Ammon's horn (tissue), 1 donor: Measurements from ENCODE around the gene TMEM235.

ENCODE experiments used
- DNase-seq: peaks from one replicate; pipeline ENCODE4 v3.0.0-alpha.2; 2016; ENCODE audit warnings: low spot score

The TMEM235 gene

DNA sequence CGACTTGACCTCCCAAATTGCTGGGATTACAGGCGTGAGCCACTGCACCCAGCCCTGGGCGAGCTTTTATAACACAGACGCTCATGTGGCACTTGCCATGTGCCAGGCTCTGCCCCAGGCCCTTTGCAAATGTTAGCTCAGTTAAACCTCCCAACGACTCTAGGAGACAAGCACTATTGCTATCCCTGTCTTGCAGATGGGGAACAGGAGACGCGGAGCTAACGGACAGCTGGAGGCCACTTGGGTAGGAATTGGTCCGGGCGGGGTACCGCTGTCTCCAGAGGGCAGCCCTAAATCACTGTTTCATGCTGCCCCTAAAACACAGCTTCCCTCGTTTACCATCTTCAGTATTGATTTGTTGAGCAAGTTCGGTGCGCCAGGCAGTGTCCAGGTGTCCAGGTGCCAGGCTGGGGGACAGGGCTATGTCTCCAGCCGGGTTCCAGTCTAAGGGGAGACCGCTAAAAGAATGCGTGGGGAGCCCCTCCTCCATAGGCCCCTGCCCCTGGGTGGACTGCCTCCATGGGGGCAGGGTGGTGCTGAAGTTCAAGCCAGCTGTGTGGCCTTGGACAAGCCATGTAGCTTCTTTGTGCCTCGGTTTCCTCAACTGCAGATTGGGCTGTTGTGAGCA lies 23.7 kb downstream of the TMEM235 start:
- DNase-seq: no peak

DNA sequence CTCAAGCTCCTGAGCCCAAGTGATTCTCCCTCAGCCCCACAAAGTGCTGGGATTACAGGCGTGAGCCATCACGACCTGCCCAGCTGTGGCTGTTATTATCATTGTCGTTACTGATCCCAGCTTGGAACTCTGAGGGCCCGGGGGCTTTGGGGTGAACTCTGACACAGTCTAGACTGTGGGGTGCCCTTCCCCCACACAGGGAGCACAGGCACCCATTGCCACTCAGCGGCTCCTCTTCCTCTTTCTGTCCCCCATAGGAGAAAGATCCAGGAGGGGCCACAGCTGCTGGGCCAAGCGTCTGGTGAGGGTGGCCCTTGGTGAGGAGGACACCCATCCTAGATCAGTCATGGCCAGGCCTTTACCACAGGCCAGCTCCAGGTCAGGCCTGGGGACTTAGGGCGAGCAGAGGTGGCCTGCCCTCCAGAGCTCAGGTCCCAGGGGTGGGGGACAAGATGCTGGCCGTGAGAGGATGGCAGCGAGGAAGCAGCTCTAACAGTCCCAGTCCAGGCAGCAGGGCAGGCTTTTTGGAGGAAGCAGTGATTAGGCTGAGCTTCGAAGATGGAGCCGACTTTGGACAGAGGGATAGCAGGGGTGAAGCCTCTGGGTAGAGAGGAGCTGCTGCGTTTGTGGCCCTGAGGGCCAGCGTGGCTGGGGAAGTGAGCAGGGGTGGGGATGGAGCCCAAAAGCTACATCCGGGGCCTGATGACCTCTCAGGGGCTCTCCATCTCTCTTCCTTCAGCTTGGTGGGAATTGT lies 24.7 kb downstream of the TMEM235 start:
- DNase-seq: no peak

DNA sequence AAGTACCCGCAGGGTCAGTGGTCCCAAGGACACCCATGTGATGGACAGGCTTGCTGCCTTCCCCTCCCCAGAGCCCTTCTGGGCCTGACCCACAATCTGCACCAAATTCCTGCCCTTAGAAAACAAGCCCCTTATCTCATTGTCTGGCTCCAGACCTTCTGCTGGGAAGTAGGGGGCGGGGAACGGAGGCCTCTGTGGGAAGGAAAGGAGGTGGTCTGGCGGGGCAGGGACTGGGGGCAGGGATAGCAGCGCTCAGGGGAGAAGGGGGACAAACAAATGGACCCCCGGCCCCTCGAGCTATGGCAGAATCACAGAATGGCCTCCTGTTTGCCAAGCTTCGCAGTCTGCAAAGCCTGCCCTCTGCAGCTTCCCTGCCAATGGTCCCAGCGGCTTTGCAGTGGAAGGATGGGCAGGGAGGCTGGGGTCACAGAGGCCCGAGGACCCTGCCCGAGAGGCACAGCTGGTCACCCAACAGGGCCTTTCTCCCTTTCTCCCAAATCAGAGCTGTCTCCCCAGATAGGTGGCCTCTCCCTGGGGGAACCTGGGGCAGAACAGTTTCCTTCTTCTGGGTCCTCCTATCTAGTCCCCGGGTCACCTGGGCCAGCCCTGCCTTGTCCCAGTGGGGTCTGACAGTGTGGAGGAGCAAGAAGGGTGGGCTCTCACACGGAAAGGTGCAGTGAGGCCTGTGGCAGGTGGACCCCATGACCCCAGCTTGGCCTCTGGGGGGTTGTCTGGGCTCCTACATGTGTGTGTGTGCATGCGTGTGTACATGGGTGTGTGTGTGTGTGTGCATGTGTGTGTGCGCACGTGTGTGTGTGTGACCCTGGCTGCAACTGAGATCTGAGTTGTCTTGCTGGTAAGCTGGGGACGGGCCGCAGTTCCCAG lies 25.5 kb downstream of the TMEM235 start:
- no peak for DNase-seq

DNA sequence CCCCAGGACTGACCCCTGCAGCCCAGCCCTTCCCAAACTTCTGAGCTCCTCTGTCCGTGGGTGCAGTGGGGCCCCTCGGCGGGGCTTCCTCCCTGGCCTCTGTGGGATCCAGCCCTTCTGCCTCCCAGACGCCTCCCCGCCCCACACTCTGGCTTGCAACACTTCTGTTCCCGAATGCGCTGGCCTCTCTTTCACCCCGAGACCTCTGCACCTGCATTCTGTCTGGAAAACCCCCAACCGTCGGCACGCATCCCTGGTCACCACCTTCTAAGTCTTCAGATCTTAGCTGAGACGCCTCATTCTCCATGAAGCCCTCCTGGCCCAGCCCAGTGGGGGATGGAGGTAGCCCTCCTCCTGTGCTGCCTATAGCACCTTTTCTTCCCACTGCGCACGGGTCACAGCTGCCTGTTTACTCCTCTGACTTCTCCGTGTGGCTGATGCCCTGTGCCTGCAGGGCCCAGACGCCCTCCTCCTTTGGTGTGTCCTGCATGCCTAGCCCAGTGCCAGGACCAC lies 26.4 kb downstream of the TMEM235 start:
- no peak for DNase-seq

DNA sequence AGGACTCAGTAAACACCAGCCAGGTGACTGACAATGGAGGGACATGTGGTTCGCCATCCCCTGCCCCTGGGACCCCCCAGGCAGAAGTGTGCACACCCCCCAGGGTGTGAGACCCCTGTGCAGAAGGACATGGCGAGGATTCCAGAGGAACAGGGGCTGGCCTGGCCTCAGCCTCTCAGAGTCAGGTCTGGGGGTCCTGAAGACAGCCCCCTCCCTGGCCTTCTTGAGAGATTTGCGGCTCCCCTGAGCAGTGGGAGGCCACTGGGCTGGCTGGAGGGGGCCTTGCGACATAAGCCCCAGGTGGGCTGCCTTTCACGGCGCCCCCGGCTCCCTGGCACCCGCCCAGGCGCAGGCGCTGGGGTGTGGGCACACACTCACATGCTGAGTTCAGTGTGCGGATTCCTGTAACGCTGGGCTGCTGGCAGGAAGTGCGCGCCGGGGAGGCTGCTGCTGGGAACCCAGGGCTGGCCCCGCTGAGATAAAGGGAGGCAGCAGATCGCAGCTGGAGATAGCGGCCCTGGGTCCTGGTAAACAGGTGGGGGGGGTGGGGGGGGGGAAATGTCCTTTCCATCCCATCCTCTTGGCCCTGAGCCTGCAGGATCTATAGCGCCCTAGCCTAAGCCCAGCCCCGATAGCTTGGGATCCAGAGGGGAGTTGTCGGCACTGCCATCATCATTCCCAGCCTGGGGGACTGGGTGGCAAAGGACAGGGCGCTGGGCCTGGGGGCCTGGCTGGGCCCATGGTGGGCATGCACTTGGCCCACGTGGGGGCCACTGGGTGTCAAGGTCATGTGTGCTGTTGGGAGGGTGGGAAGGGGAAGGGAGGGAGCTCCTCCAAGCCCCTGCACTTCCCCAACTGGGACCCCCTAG lies 27.1 kb downstream of the TMEM235 start:
- no peak for DNase-seq

DNA sequence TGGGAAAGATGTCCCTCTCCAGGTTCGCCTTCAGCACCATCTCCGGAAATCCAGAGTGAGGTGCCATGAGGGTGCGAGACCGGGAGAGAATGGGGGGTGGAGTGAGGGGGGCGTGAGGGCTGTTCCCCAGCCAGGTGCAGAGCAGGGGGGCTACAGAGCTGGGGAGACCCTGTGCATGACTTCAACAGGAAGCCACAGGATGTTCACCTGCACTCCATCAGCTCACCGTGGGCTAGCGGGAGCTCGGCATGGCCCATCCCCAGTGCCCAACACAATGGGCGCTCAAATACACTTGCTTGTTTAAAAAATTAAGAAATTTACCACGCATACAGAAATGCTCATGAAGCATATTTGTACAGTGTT lies 27.7 kb downstream of the TMEM235 start:
- no peak for DNase-seq

DNA sequence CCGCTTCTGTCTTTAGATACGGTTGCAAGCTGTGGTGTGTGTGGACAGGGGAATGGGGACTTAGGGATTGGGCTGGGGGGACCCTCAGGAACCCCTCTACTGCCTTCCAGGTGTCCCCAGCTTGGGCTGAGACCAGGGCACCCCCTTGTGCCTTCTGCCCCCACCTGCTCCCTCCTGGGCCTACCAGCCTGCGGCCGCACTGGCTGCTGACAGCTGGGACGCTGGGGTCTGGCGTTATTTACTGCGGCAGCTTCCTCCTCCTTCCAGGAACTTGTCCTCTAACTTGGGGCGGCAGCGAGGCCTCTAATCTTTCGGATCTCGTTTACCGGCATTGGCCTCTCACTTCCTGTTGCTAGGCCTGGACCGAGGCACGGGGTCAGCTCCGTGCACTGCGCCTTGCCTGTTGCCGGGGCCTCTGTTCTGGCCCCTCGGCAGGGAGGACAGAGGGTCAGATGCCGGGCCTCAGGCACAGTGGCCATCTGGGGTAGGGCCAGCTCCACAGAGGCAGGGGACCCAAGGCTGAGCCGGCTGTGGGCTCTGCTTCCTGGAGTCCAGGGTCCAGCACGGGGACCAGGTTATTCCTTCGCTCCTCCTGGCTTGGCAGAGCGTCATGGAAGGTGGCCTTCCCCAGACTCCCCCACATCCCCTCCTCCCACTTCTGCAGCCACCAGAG lies 31.8 kb downstream of the TMEM235 start:
- DNase-seq: no peak

DNA sequence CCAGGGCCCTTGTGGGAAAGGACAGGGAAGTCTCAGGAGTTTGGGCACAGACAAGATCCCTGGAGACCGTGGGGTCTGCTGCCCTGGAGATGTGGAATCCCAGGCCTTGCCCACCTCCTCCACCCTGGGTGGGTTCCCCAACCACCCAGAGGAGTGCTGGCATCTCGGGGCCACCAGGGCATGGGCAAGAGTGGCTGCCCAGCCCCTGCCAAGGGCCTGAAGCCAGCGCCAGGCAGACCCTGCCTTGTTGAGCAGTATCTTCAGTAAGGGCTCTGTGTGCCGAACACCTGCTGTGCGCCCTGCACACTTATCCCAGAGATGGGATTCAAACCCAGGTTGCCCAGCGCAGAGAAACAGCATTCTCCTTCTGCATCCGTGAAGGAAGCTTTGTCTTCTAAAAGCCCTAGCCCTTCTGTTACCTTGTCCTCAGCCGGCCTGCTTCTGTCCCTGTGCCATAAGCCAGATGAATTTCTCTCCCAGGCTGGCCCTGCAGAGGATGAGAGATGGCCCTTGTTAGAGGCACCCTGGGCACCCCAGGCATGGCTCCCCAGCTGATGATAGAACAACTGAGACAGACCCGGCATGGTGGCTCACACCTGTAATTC lies 32.4 kb downstream of the TMEM235 start:
- no peak for DNase-seq

DNA sequence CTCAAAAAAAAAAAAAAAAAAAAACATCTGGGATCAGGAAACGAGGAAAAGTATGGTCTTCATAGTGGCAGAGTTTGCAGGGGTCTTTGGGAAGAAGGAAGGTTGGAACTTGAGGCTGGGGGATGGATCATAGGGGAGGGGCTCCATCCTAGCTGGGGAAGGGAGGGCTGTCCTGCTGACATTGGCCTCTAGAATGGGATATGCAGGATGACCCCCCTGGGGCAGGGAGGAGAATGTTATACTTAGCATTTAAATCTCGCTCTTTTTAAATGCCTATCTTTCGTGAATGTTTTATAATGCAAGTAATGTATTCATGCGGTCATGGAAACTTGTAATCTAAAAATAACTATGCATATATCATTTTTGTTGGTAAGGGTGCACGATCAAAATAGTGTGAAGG lies 33.2 kb downstream of the TMEM235 start:
- no peak for DNase-seq

DNA sequence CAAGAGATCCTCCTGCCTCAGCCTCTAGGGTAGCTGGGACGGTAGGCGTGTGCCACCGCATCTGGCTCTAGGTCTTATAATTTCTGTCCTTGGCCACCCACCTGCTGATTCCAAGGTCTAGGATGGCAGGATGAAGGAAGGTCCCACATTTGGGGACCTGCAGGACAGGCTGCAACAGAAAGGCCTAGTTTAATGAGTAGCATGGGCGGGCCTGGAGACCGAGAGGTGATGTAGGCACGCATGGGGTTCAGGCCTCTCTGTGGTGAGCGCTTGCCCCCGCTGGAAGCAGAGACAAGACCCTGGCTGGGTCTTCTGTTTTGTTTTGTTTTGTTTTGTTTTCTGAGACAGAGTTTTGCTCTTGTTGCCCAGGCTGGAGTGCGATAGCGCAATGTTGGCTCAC lies 33.7 kb downstream of the TMEM235 start:
- DNase-seq: no peak

DNA sequence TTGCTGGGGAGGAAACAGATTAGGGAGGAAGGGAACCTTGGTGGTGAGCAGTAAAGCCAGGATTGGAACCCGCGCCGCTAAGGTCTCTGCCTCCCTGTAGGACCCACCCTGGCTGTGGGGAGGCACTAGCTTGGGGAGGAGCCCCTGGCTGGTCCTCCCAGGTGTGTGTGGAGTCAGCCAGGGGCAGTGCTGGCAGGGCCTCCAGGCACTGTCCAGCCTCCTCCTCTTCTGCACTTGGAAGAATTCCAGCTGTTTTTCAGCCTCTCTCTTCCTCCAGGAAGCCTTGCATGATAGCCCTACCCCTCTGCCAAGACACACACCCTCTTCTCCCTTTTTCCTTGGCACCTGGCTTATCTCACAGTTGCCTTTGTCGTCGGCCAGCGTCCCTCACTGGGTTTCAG lies 34.8 kb downstream of the TMEM235 start:
- no peak for DNase-seq

DNA sequence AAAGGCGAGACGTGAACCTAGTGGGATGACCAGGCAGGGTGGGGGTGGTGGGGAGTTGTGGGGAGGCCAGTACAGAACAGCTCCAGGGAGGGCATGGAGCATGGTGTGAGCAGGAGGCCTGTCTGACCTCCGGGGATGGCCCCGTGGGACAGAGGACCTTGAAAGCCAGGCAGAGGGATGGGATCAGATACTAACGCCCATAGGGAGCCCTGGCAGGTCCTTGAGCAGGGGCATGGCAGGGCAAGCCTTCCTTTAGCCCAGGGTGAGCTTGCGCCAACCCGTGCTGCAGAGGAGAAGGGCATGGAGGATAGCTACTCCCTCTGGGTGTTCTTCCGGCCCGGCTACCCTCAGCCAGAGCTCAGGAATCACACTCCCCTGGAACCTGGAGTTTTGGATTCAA lies 35.3 kb downstream of the TMEM235 start:
- DNase-seq: no peak

DNA sequence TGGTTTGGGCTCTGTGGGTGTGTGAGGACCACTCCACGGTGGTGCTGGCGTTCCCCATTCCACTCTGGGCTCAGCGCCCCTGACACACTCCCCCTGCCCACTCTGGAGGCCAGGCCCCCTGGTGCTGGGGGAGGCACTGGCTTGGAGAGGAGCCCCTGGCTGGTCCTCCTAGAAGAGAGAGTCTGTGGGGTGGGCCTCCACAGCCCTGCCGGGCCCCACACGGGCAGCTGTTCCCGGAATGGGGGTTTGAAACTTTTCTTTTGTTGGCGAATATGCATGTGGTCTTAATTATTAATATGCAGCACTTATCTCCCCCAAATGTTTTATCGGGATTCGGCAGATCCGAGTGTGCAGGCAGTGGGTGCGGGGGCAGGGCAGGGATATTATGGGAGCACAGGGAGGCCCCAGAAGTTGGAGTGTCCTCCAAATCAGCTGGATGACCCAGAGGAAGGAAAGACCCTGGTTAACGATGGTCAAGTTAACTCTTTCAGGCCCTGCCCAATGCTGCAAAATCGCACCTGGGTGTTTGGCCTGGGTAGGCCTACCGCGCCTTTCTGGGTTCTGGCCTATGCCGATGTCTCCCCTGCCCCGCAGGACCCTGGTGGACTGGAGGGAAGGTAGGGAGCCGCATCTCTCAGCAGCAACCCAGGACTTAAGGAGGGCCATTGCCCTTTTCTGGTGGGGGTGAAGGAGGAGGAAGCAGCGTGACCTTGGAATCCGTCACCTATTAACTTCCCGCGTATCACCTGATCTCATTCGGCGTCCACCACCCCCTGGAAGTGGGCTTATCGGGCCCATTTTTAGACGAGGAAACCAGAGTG lies 36.0 kb downstream of the TMEM235 start:
- no peak for DNase-seq

DNA sequence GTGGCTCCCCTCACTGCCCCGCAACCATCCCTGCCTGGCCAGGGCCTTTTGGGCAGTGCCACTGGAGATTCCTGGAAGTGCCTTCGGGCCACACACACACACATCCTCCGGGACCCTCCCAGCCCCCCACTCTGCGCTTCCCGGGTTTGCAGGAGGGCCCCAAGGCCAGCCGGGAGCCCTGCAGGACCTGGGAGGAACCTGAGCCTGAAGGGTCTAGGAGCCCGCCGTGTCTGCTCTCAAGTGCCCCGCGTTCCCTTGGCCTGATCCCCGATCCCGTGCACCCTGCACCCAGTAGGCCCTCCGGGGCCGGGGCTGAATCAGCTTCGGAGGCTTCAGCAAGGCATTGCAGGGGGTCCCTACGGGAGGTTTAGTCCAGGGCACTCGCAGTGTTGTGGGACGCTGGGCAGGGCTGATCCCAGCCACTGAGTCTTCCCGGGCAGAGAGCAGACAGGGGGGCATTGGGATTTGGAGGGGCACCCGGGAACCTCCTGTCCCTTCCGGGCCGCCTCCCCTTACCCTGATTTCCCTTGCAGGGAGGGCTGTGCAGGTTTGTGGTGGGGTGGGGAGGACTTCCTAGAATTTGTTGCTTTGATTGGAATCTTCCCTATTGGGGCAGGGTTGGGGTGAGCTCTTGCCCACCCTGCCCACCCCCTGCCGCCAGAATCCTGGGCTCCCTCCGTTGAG lies 36.9 kb downstream of the TMEM235 start:
- DNase-seq: no peak

DNA sequence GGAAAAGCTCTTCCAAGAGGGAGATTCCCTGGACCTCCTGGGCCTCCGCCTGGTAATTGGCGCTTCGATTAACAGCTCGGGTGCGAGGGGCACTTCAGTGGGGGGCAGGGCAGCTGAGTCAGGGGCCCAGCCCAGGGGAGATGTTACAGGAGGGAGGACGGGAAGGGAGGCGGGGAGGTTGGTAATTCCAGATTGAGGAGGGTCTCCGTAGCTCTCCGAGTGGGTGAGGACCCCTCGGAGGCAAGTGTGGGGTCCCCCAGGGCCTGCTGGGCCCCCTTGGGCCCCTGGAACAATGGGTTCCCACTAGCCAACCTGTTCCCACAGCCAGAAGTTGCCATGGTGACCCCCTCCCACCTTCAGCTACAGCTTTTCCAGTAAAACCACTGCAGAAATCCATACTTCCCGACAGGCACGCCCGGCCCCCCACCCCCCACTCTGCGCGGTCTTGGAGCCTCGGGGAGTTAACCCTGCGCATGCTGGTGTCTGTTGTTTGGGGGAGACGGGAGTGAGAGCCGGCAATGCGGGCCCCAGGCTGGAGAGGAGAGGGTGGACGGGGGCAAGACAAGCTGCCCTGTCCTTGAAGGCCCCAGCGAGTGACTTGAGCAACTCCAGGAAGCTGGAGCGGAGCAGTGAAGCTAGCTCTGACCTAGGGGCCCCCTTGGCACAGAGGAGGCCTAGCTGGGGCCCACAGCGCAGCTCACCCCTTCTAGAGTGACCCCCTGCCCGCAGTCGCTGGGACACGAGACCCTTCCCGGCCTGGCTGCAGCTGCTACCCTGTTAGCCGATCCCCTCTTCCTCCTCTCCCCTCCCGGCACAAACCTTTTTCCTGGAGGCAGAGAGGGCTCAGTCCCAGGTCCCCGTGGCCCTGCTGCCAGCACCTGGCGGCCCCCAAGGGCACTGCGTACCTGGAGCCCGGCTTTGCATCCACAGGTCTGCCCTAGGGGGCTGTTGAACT lies 37.8 kb downstream of the TMEM235 start:
- no peak for DNase-seq

DNA sequence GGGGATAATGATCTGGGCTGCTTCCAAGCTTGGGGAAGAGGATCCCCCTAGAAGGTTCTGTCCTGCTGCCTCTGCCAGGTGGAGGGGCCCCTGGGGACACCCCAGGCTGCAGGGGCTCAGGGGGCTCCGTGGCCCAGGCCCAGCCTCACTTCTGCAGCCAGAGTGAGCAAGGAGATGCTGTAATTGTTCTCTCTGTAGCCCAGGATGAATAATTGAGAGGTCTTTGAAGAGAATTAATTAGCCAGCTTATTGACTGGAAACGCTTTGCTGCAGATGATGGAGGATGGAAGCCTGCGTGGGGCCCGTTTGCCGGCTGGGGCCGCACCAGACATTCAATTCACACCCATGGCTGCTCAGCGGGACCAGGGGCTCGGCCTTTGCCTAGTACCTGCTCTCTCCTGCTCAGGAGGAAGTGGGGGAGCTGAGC lies 38.5 kb downstream of the TMEM235 start:
- no peak for DNase-seq

DNA sequence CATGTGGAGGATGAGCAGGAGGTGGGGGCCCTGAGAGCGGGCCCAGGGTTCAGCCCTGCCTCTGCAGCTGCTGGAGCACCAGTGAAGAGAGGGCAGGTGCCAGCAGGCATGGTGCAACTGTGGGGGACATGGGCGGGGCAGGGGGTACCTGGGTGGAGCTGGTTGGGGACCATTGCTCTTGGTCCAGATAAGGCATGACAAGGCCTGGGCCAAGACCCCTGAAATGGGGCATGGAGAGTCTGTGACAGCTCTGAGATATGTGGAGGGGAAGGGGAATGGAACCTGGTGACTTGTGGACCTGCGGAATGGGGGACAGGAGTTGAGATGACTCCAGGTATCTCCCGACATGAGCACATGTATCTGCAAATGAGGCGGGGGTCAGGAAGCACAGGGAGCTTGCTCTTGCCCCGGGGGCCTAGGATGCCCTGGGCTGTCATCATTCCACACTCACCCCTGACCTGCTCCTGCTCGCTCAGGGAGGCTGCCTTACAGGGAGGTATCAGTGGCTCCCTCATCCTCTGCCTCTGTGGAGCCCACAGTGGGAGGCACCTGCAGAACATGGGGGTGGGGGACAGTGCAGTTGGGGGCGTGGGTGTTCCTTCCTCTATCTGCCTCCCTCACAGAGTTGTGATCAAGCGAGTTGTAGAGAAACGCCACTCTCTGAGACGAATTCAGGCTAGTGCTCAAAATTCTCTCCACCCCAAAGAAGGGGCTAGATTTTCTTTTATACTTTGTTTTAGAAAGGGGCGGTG lies 40.2 kb downstream of the TMEM235 start:
- no peak for DNase-seq
